SK-N-SH treated with all-trans-retinoic acid at 6 μM for 48 hours (cell line): ENCODE results near the gene VWC2L.

Experiments
- ATAC-seq: fragments of 200-7000 bp; cut with Tn5 transposase; 3 replicates; pipeline ENCODE4 v1.9.1; 2020; ENCODE audit warnings: mild to moderate bottlenecking, moderate library complexity
- ARNTL ChIP-seq: fragments of 450-650 bp; formaldehyde crosslinking; IDR thresholded peaks from 2 replicates; pipeline ENCODE4 v1.5.0; 2020; ENCODE audit warnings: low read depth, mild to moderate bottlenecking, moderate library complexity, borderline replicate concordance
- CREB5 ChIP-seq: fragments of 250-450 bp; sonication (Bioruptor Pico); IDR thresholded peaks from 2 replicates; pipeline ENCODE4 v1.5.1; 2020; ENCODE audit warnings: low read depth, mild to moderate bottlenecking, moderate library complexity
- CSRNP3 ChIP-seq: fragments of 250-450 bp; sonication (Bioruptor Pico); IDR thresholded peaks from 2 replicates; pipeline ENCODE4 v1.5.1; 2021; ENCODE audit warnings: mild to moderate bottlenecking, moderate library complexity
- ESRRG ChIP-seq: fragments of 250-450 bp; sonication (Bioruptor Pico); IDR thresholded peaks from 2 replicates; pipeline ENCODE4 v1.6.1; 2021; ENCODE audit warnings: mild to moderate bottlenecking
- GLIS3 ChIP-seq: fragments of 250-450 bp; sonication (Bioruptor Pico); IDR thresholded peaks from 2 replicates; pipeline ENCODE4 v1.5.0; 2020; ENCODE audit warnings: mild to moderate bottlenecking, moderate library complexity
- OSR1 ChIP-seq: fragments of 250-450 bp; sonication (Bioruptor Pico); IDR thresholded peaks from 2 replicates; pipeline ENCODE4 v1.8.0; 2022; ENCODE audit warnings: moderate library complexity, mild to moderate bottlenecking, inconsistent platforms
- PATZ1 ChIP-seq: fragments of 250-450 bp; sonication (Bioruptor Pico); IDR thresholded peaks from 2 replicates; pipeline ENCODE4 v1.8.0; 2020; ENCODE audit warnings: mild to moderate bottlenecking, moderate library complexity, borderline replicate concordance
- PPARA ChIP-seq: fragments of 250-450 bp; sonication (Bioruptor Pico); IDR thresholded peaks from 2 replicates; pipeline ENCODE4 v1.5.0; 2020; ENCODE audit warnings: mild to moderate bottlenecking, borderline replicate concordance
- RARB ChIP-seq: fragments of 250-450 bp; sonication (Bioruptor Pico); IDR thresholded peaks from 2 replicates; pipeline ENCODE4 v1.8.0; 2021; ENCODE audit warnings: mild to moderate bottlenecking, moderate library complexity
- TOX ChIP-seq: fragments of 250-450 bp; sonication (Bioruptor Pico); IDR thresholded peaks from 2 replicates; pipeline ENCODE4 v1.8.0; 2021; ENCODE audit warnings: mild to moderate bottlenecking, moderate library complexity, borderline replicate concordance
- TSHZ2 ChIP-seq: fragments of 250-450 bp; sonication (Bioruptor Pico); IDR thresholded peaks from 2 replicates; pipeline ENCODE4 v1.5.0; 2020; ENCODE audit warnings: mild to moderate bottlenecking, moderate library complexity
- ZFP3 ChIP-seq: fragments of 250-450 bp; sonication (Bioruptor Pico); IDR thresholded peaks from 2 replicates; pipeline ENCODE4 v1.5.0; 2020; ENCODE audit warnings: mild to moderate bottlenecking, moderate library complexity
- ZFP30 ChIP-seq: fragments of 450-650 bp; formaldehyde crosslinking; IDR thresholded peaks from 2 replicates; pipeline ENCODE4 v1.5.0; 2022; ENCODE audit warnings: mild to moderate bottlenecking, moderate library complexity
- ZNF565 ChIP-seq: fragments of 450-650 bp; formaldehyde crosslinking; conservative IDR thresholded peaks from 2 replicates; pipeline ENCODE4 v1.5.0; 2020; ENCODE audit warnings: low read depth, mild to moderate bottlenecking, moderate library complexity
- ZNF70 ChIP-seq: fragments of 450-650 bp; formaldehyde crosslinking; IDR thresholded peaks from 2 replicates; pipeline ENCODE4 v1.5.0; 2020; ENCODE audit warnings: mild to moderate bottlenecking, moderate library complexity

The VWC2L gene

GRCh38 chr2:214565246-214565645 lies 154.4 kb downstream of the VWC2L start:
- no peak for ATAC-seq
- no peak for TF ChIP-seq CSRNP3 (CRISPR knock-in tag)

GRCh38 chr2:214566457-214566856 lies 155.6 kb downstream of the VWC2L start:
- ATAC-seq, result no peak; the same call in 2 of the 3 replicates

GRCh38 chr2:214569419-214570035 lies 158.7 kb downstream of the VWC2L start:
- no peak for ATAC-seq
- TF ChIP-seq ZFP3 (no peak), ESRRG (CRISPR knock-in tag) (no peak), ZFP30 (no peak), CSRNP3 (CRISPR knock-in tag) (no peak), OSR1 (CRISPR knock-in tag) (no peak), PATZ1 (no peak), ARNTL (CRISPR knock-in tag) (no peak), ZNF70 (CRISPR knock-in tag) (no peak), ZNF565 (CRISPR knock-in tag) (no peak), PPARA (no peak), CREB5 (no peak)

More at GRCh38 chr2:214566457-214566856, 155.6 kb downstream of the VWC2L start:
- TF ChIP-seq CREB5 (no peak), ESRRG (CRISPR knock-in tag) (no peak), ZFP30 (no peak), PATZ1 (no peak), TOX (CRISPR knock-in tag) (no peak), GLIS3 (CRISPR knock-in tag) (no peak), RARB (CRISPR knock-in tag) (no peak), ZNF70 (CRISPR knock-in tag) (no peak), TSHZ2 (CRISPR knock-in tag) (no peak)
